ENCODE data around the gene TEKTIP1.

Gene TEKTIP1

DNA sequence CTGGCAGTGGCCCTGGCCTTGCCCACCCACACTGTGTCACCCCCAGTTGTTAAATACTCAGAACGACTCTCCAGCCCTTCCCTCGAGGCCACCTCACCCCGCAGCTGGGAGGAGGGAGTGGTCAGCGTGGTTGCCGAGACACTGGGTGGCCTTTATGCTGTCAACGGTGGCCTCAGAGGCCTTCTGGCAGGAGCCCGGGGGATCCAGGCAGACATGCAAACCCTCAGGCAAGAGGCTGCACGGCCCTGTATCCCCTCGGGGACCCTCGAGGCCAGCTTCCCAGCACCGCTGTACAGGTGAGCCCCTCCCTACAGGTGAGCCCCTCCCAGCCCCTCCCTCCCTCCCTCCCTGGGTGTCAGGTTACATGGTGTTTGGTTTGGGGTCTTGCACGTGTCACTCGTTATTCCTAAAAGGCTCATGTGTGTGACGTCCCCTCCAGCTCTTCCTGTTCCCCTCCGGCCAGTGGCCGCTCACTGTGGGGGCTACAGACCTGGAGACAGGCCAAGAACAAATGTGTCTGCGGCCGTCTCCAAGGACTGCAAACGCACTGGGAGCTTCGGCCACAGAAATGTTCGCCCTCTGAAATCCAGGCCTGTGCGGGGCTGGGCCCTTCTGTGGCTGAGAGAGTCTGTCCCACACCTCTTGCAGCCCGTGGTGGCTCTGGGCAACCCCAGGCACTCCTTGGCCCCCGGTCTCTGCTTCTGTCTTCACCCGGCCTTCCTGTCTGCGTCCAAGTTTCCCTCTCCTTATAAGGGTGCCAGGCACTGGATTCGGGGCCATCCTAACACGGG, at the start of gene TEKTIP1:
TEKTIP1 (plus strand) TSS at position 210 of the 791 bp plus-strand sequence; CDS start at position 214, 4 bp downstream.
- DNase-seq (ENCODE audit: low spot score), result no peak

- DNase-seq (ENCODE audit: low spot score), result no peak
Observed at GRCh38 chr19:3491396-3492119, 47.4 kb upstream of the TEKTIP1 start.

- DNase-seq (ENCODE audit: low spot score), result no peak
Observed at GRCh38 chr19:3492131-3492839, 46.7 kb upstream of the TEKTIP1 start.

DNA sequence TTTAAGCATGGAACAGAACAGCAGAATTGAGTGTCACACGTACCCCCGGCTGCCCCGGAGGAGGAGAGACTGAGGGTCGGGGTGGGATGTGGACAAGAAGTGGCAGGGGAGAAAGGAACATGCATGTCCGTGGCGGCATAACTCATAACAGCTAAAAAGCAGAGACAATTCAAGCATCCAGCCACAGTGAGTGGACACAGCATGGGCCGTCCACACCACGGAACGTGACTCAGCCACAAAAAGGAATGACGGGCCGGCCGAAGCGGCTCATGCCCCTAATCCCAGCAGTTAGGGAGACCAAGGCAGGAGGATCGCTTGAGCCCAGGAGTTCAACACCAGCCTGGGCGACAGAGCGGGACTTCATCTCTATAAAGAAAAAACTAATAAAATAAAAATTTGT, 46.1 kb upstream of the TEKTIP1 start:
- no peak for DNase-seq (ENCODE audit: low spot score)

- no peak for DNase-seq (ENCODE audit: low spot score)
Observed at GRCh38 chr19:3493651-3494050, 45.3 kb upstream of the TEKTIP1 start.

DNA sequence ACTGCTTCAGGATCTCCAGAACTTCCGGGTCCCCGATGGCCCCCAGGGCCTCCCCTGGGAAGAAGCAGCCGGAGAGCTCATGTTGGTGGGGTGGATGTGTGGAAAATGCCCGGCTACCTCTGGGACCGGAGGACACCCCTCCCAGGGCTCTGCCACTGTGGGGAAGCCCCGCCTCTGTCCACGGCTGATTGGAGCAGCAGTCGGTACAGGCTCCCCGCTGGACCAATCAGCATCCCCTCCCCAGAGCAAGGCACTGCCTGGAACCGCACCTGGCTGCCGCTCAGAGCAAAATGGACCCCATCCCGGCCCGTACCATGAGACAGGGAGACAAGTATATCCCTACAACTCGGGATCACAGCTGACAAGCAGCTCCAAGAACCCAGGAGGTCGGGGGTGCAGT, 44.9 kb upstream of the TEKTIP1 start:
- DNase-seq (ENCODE audit: low spot score), result no peak

GRCh38 chr19:3494559-3494958, 44.4 kb upstream of the TEKTIP1 start:
- DNase-seq (ENCODE audit: low spot score), result no peak

- no peak for DNase-seq (ENCODE audit: low spot score)
Observed at GRCh38 chr19:3496392-3497273, 42.3 kb upstream of the TEKTIP1 start.

GRCh38 chr19:3497757-3498520, 41.0 kb upstream of the TEKTIP1 start:
- DNase-seq (ENCODE audit: low spot score), result peak; percentile 79

- DNase-seq (ENCODE audit: low spot score), result peak; percentile 51
Observed at GRCh38 chr19:3499738-3500428, 39.1 kb upstream of the TEKTIP1 start.

DNA sequence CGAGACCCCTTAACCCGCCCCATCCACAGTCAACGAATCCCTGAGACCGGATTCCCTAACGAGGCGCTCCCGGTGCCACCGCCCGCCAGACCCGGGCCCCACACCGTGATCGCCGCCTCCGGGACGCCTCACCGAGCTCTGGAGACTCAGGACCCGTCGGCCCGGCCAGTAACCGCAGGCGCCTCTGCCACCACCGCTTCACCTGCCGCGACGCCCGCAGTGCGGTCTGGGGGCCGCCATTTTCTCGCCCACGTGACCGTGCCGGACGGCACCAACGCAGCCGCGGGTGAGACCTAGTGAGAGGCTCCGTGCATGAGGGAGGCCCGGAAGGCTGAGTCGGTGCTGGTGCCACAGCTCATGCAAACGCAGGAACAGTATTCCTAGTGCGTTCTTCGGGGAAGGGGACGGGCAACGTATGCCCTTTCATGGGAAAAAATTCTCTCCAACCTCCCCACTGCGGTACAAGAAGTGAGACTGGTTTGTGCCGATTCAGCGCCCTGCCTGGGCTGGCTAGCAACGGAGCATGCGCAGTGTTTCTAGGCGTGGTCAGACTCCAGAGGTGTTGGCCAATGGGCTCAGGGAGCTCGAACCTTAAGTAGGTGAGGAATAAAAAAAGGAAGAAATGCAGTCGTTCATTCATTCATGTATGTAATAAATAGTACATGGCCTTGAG, 38.4 kb upstream of the TEKTIP1 start, which contains the start of gene DOHH:
DOHH (minus strand) TSS at position 246 of the 673 bp plus-strand sequence. CDS start 3,860 bp downstream, outside the sequence.
- DNase-seq (ENCODE audit: low spot score), result peak; percentile 97

DNA sequence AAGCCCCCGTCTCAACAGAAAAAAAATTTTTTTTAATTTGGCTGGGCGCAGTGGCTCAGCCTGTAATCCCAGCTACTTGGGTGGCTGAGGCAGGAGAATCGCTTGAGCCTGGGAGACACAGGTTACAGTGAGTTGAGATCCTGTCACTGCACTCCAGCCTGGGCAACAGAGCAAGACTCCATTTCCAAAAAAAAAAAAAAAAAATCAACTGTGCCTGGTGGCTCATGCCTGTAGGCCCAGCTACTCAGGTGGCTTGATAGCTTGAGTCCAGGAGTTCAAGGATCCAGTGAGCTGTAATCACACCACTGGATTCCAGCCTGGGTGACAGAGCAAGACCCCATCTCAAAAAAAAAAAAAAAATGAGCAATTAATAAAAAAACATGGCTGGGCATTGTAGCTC, 37.2 kb upstream of the TEKTIP1 start:
- DNase-seq (ENCODE audit: low spot score), result no peak

DNA sequence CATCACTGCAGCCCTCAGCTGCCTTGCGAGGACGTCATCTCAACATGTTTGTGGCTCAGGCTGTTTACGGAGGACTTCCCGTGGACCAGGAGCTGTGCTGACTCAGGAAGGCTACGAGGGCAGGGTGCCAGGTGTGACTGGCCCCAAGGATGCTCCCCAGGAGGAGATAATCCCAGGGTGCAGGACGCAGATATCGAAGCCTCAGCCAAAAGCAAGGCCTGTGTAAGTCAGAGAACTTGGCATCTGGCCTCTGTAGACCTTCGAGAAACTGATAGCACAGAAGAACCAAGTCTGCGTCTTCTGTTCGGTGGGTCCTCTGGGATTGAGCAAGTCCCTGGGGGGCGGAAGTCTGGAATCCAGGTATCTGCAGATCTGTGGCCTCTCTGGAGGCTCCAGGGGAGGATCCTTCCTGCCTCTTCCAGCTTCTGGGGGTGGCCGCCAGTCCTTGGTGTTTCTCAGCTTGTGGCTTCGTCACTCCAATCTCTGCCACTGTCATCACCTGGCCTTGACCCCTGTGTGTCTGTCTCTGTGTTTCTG, 35.9 kb upstream of the TEKTIP1 start:
- peak; percentile 23 for DNase-seq (ENCODE audit: low spot score)

- no peak for DNase-seq (ENCODE audit: low spot score)
Observed at GRCh38 chr19:3504735-3505134, 34.2 kb upstream of the TEKTIP1 start.

DNA sequence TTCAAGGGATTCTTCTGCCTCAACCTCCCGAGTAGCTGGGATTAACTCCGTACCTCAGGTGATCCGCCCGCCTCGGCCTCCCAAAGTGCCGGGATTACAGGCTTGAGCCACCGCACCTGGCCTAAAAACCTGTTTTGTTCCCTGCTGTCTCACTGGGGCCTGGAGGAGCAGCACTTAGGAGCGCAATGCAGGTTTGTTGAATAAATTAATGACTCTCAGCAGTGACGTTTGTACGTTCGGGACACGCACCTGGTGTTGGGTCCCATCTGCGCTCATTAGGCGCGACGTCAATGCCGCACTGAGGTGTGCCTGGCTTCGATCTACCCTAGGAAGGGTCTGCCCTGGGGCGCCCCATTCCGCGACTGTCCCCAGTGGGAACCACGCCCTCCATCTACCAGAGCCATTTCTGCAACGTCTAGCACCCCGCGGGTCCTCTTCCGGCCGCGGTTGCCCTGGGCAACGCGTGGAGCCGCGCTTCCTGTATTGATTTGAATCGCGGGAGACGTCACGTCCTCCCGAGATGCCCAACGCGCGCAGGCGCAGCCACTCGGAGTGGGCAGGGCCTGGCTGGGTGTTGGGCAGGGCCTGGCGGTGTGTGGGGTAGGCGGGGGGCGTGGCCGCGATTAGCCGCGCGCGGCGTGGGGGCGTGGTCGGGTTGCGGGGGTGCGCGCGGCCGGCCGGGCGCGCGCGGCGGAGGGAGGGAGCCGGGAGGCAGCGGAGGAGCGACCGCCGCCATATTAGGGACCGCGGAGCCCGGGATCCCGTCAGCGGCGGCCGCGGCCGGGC, 33.2 kb upstream of the TEKTIP1 start, which contains the start of gene FZR1:
FZR1 (plus strand) TSS at position 714 of the 786 bp plus-strand sequence. CDS start 16,679 bp downstream, outside the sequence.
- peak; percentile 99 for DNase-seq (ENCODE audit: low spot score)

DNA sequence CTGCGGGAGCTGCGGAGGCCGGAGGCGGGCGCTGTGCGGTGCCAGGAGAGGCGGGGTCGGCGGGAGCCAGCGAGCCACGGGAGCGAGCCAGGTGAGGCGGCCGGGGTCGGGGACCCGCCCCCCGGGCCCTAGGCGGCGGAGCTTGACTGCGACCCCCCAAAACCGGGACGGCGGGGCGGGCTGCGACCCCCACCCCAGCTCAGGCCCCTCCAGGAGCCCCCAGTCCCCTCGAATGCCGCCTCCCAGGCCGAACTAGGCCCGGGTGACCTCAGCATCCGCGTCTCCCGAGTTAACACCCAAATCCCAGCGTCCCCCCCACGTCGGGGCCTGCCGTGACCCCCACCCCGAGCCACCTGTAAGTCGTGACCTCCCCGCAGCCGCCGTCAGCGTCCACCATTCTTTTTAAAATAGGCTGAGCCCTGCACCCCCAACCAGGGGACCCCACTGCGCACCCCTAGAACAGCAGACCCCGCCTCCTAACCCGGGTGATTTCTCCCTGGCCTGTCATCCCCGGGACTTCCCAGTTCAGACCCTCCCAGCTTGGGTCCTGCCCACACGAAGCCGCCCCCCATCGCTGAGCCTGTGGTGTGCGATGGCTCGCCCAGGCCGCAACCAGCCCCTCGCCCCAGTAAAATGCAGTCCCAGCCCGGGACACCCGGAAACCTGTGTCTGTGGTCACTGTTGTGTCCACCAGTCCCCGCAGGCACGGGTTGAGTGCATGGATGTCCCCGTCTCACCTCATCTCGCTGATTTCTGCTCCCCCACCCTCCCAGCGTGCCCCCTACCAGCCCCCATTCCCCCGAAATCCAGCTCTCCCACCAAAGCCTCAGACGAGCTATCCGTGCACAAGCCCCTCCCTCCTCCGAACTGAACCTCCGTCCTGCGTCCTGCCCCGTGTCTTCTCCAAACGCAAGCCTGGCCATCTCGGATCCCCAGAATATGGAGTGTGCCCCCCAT, 32.3 kb upstream of the TEKTIP1 start:
- DNase-seq (ENCODE audit: low spot score), result peak; percentile 37

Measured in kidney tubule cell (primary cell).